Ovary (tissue), 9 donors: ENCODE results near the gene GNAI2. TPM values are rescaled to one million over a fixed set of nuclear protein-coding genes. Genes with fewer than 3 reads are reported as not detected.
"Not testable (repeated sequence)": the region's sequence is repeated elsewhere in the genome, so short reads cannot be mapped to it uniquely, and the experiment has no call there.

ENCODE experiments used
- DNase-seq, 5 donors: peaks; one replicate each; pipeline ENCODE4 v3.0.0-alpha.2; 2019 to 2020
- H3K27ac ChIP-seq, 2 donors: fragments of 200-600 bp; one replicate each; pipeline versions ENCODE4 v1.5.1 to v1.8.0; 2019 to 2022
- H3K27me3 ChIP-seq: fragments of 200-600 bp; one replicate; pipeline ENCODE4 v1.8.0; 2022
- H3K36me3 ChIP-seq: fragments of 200-600 bp; sonication (generic); one replicate; pipeline ENCODE4 v1.5.1; 2019
- H3K4me1 ChIP-seq: one replicate; pipeline ENCODE4 v1.8.1; 2013; ENCODE audit warnings: mild to moderate bottlenecking, moderate library complexity; ENCODE audit not compliant: insufficient read depth
- H3K4me3 ChIP-seq: fragments of 200-600 bp; sonication (generic); one replicate; pipeline ENCODE4 v1.5.1; 2017
- H3K9me3 ChIP-seq, 2 donors: fragments of 200-600 bp in 1 of 2; sonication (generic) in 1 of 2; one replicate each; pipeline versions ENCODE4 v1.5.1 to v1.8.1; 2013 to 2019; ENCODE audit warnings: mild to moderate bottlenecking in 1 of 2, moderate library complexity in 1 of 2
- EP300 ChIP-seq: sonication (generic); formaldehyde crosslinking; IDR thresholded peaks from one replicate; pipeline ENCODE4 v1.6.1; 2017; ENCODE audit warnings: antibody characterized with exemption
- POLR2A ChIP-seq: fragments of 450-650 bp; IDR thresholded peaks from one replicate; pipeline ENCODE4 v1.6.1; 2017; ENCODE audit warnings: antibody characterized with exemption, mild to moderate bottlenecking, moderate library complexity
- WGBS, 3 donors: extraction: QIAGEN DNeasy Blood & Tissue Kit in 1 of 3; methylation state at CpG; one replicate each; pipeline versions ENCODE4 v1.1.5 to v1.1.7; 2013 to 2017; 5-methylcytosine and 5-hydroxymethylcytosine counted together
- intact Hi-C, 4 donors: fragments of 100-400 bp; cut with DNase I; formaldehyde crosslinking; loops; one replicate each; pipeline versions ENCODE4 v1.11.0 to v1.15.1; 2022 to 2023
- polyA plus RNA-seq, 2 donors: library from polyadenylated mRNA; stranded (reverse); fragments of 200-250 nt in 1 of 2; fragments of 350-450 nt in 1 of 2; fragmentation: Illumina TruSeq in 1 of 2; extraction: RNeasy Lipid Tissue Mini Kit (QIAGEN cat#74804) in 1 of 2; gene quantifications; one replicate each; pipeline ENCODE4 v1.2.3, GENCODE V29; 2013 to 2014
- total RNA-seq, 7 donors: library from RNA; depleted of rRNA in 2 of 7; stranded (reverse); fragments of >200 nt in 2 of 7; fragmentation: NEBNext Ultra II Directional in 3 of 7; extraction: Animal tissue kit (Norgen Biotek cat#: 25700) in 3 of 7; gene quantifications; one replicate each; pipeline versions ENCODE4 v1.1.0 to v1.2.4, GENCODE V29; 2016 to 2023
- TF ChIP-seq, protein P1 (sequence below), 3 donors: fragments of 450-650 bp in 2 of 3; fragments of 200-600 bp in 1 of 3; IDR thresholded peaks; one replicate each; pipeline versions ENCODE4 v1.5.1 to v1.8.0; 2016 to 2022; ENCODE audit warnings: antibody characterized with exemption in 3 of 3, mild to moderate bottlenecking in 1 of 3
- donor health status: DM: no; HTN: no; CAD: no; lungs with moderate emphysema.
- donor health status: DM: no; HTN: no; CAD: no.
- donor health status: Bipolar disorder and iron deficiency.
- donor health status: DM: yes; HTN: yes; CAD: no.
- donor health status: DM: no; HTN: no; CAD: no.
- donor health status: DM: yes; HTN: yes; CAD: no.

GNAI2 gene
- total and polyA plus RNA-seq, 9 donors = 72.3 to 309 (median 212) TPM

GRCh38 chr3:50270422-50271224 lies 34.6 kb downstream of the GNAI2 start:
- WGBS, 3 donors = 72 to 77% (median 74%) methylated on average over 19 of the region's 19 CpGs
- Histone ChIP-seq H3K4me1 (peaks cover 36% of the 10 kb centered on the region), H3K36me3 (no peaks in the 10 kb centered on the region), H3K9me3 (no peaks in the 10 kb centered on the region), H3K27me3 (no peaks in the 10 kb centered on the region), H3K4me3 (peak overlapping the region; percentile 14), H3K27ac (peak overlapping the region in 1 of 2 donors; percentile 99)
- TF ChIP-seq EP300 (no peak), POLR2A (no peak)
- TF ChIP-seq, protein P1, sequence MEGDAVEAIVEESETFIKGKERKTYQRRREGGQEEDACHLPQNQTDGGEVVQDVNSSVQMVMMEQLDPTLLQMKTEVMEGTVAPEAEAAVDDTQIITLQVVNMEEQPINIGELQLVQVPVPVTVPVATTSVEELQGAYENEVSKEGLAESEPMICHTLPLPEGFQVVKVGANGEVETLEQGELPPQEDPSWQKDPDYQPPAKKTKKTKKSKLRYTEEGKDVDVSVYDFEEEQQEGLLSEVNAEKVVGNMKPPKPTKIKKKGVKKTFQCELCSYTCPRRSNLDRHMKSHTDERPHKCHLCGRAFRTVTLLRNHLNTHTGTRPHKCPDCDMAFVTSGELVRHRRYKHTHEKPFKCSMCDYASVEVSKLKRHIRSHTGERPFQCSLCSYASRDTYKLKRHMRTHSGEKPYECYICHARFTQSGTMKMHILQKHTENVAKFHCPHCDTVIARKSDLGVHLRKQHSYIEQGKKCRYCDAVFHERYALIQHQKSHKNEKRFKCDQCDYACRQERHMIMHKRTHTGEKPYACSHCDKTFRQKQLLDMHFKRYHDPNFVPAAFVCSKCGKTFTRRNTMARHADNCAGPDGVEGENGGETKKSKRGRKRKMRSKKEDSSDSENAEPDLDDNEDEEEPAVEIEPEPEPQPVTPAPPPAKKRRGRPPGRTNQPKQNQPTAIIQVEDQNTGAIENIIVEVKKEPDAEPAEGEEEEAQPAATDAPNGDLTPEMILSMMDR (IDR thresholded peaks at IDR 0.05) = no peak
- intact Hi-C loops = loop anchor here (2.0 to 10.0 kb wide), 5 partner anchors 43 to 156 kb away; partner anchors contain the start of gene GNAT1 (in 4 of the 4)
- peak in 2 of 5 donors; percentile 30 to 44 for DNase-seq

DNA sequence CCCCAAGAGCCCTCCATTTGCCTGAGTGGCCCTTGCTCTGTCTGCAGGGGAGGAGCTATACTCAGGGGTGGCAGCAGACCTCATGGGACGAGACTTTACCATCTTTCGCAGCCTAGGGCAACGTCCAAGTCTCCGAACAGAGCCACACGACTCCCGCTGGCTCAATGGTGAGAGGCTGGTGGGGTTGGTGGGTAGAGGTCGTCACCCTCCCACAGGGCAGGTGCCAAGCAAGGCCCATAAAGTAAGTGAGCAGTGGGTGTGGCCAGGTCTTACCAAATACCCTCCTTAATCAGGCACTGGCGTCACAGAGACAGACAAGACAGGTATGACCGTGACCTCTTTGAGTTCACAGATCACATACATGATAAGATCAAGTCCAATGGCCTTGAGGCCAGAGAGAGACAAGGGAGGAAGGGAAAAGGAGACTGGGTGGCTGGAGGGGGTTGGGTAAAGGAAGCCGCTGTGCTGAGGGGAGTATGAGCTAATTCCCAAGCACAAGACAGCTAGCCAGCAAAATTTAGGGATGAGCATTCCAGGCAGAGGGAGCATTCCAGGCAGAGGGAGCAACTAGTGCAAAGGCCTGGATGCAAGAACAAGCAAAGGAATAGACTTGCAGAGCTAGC lies 35.4 kb downstream of the GNAI2 start:
- Histone ChIP-seq H3K4me3 (no peak overlapping the region), H3K27ac (no peak overlapping the region)
- WGBS, 3 donors = 76 to 78% (median 77%) methylated on average over 10 of the region's 10 CpGs

DNA sequence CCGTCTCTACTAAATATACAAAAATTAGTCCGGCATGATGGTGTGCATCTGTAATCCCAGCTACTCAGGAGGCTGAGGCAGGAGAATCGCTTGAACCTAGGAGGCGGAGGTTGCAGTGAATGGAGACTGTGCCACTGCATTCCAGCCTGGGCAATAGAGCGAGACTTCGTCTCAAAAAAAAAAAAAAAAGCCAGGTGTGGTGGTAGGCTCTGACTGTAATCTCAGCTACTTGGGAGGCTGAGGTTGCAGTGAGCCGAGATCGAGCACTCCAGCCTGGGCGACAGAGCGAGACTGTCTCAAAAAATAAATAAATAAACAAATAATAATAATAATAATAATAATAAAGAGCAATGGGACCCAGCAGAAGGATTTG lies 36.5 kb downstream of the GNAI2 start:
- H3K4me3 ChIP-seq, H3K27me3 ChIP-seq, DNase-seq, H3K36me3 ChIP-seq, H3K9me3 ChIP-seq, H3K27ac ChIP-seq: not testable (repeated sequence)
- intact Hi-C loops = loop anchor here (5.0 to 10.0 kb wide), 4 partner anchors 45 to 158 kb away; partner anchors contain the start of gene GNAT1 (in 4 of the 4)
- H3K4me1 ChIP-seq = peaks cover 22% of the 10 kb centered on the region
- 58 to 64% (median 61%) methylated on average over 10 of the region's 10 CpGs for WGBS, 3 donors

More for the DNA sequence above, 35.4 kb downstream of the GNAI2 start:
- intact Hi-C loops = loop anchor here (2.0 to 10.0 kb wide), 5 partner anchors 44 to 157 kb away; partner anchors contain the start of gene GNAT1 (in 4 of the 4)
- peaks cover 29% of the 10 kb centered on the region for H3K4me1 ChIP-seq
- H3K36me3 ChIP-seq = no peaks in the 10 kb centered on the region
- no peak for DNase-seq
- no peaks in the 10 kb centered on the region for H3K9me3 ChIP-seq
- no peaks in the 10 kb centered on the region for H3K27me3 ChIP-seq
- TF ChIP-seq EP300 = no peak
- TF ChIP-seq, protein P1 (IDR thresholded peaks at IDR 0.05) = no peak
- TF ChIP-seq POLR2A = no peak

DNA sequence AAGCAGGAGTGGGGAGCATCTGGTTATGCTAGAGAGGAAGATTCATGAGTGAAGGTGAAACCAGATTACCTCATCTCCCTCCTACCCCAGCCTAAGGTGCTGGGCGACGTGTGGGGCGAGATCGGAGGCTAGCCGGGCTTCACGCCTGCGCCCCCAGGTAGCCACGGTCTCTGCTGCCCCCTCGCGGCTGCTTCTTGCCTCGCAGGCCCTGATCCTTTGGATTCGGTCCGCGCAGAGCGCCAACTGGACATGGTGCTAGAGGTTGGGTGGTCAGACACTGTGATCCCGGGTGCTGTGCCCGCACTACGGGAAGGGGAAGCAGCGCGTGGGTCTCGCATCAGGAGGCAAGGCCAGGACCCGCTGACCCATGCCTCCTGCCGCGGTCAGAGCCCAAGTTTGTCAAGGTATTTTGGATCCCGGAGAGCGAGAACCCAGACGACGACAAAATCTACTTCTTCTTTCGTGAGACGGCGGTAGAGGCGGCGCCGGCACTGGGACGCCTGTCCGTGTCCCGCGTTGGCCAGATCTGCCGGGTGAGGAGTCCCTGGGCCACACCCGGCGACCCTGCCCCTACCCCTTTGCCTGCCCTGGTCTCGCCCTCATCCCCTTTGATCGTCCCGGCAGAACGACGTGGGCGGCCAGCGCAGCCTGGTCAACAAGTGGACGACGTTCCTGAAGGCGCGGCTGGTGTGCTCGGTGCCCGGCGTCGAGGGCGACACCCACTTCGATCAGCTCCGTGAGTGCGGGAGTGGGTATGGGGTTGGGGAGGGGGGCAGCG lies 37.1 kb downstream of the GNAI2 start:
- DNase-seq = peak; percentile 78 to 94 (median 89)
- H3K27ac ChIP-seq = no peak overlapping the region
- no peaks in the 10 kb centered on the region for H3K36me3 ChIP-seq
- H3K4me1 ChIP-seq = peaks cover 19% of the 10 kb centered on the region
- intact Hi-C loops = loop anchor here (1.0 to 10.0 kb wide), 5 partner anchors 46 to 158 kb away; partner anchors contain the start of gene GNAT1 (in 4 of the 4)
- H3K4me3 ChIP-seq = peak overlapping the region; percentile 15
- 5 to 13% (median 8%) methylated on average over 46 to 61 of the region's 61 CpGs for WGBS, 3 donors
- H3K9me3 ChIP-seq = no peaks in the 10 kb centered on the region
- TF ChIP-seq EP300 = no peak
- TF ChIP-seq, protein P1 (IDR thresholded peaks at IDR 0.05) = peak; percentile 97 to 99 (median 98)
- TF ChIP-seq POLR2A = peak; percentile 39
- H3K27me3 ChIP-seq = no peaks in the 10 kb centered on the region
